HG03280 (cell line): ENCODE measurements around the gene FRMD4A.

Experiments used
- ATAC-seq: cut with Tn5 transposase; IDR thresholded peaks from one replicate; pipeline ENCODE4 v1.9.1; 2021; ENCODE audit warnings: mild to moderate bottlenecking, moderate library complexity; ENCODE audit not compliant: unreplicated experiment

FRMD4A gene

GRCh38 chr10:13699216-13699615, 631.5 kb downstream of the FRMD4A start:
- no peak for ATAC-seq

DNA sequence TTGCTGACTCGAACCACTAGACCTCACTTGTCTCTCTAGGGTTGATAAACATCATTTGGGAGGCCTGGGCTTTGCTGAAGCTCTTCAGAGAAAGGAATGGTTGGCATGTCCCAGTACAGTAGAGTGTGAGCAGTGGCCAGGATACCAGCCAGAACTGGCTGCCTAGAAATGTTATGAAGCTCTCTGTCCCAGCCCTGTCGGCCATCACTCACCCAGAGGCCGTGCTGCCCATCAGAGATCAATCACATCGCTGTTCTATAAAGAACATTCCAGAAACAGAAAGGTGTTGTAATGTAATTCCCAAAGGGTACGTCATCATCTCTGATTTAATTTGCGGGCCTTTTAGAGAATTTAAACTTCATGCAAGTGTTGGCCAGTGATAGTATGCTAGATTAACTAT, 632.5 kb downstream of the FRMD4A start:
- ATAC-seq, result no peak

GRCh38 chr10:13696071-13696470, 634.7 kb downstream of the FRMD4A start:
- no peak for ATAC-seq

DNA sequence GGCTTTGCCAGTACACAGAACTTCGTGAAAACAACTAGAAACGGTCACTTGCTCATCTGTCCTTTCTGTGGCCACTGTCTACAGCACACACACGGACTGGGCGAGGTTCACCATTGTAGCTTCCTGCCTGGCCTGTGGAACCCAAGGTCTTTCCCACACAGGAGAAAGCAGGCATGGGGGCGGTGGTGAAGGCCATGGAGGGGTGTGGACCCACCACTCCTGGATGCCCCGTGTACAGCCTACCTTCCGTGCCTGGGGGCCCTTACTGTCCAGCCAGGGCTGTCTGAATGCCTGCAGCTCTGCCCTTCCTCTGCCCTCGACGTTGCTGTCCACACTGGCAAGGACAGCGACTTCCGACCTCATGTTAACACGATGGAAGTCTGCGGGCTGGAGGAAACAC, 635.1 kb downstream of the FRMD4A start:
- no peak for ATAC-seq

- no peak for ATAC-seq
Observed at GRCh38 chr10:13693783-13694700, 636.7 kb downstream of the FRMD4A start.

DNA sequence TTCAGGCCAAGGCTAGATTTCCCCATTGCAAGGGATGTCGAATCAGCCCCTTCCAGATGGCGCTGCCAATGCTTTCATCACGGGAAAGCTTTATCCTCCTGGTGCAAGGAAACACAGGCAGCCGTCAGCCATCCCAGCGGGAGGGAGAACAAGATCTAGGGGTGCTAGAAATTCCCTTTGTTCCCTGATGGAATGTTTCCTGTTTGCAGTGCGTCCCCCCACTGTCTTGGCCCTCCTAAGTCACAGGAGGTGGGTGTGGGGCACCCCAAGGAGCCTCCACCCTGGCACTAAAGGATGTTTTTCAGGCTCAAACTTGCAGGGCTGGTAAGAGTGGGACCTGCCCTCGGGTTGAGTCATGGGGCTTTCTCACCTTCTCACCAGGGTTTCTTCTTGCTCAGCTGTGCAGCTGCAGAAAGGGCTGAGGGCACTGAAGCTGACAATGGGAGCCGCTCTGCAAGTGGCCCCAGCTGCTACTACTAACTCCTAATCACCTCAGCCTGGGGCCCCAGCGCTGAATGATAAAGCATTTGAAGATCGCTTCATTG, 640.4 kb downstream of the FRMD4A start:
- ATAC-seq, result peak; percentile 83

GRCh38 chr10:13686331-13686752, 644.4 kb downstream of the FRMD4A start:
- no peak for ATAC-seq

DNA sequence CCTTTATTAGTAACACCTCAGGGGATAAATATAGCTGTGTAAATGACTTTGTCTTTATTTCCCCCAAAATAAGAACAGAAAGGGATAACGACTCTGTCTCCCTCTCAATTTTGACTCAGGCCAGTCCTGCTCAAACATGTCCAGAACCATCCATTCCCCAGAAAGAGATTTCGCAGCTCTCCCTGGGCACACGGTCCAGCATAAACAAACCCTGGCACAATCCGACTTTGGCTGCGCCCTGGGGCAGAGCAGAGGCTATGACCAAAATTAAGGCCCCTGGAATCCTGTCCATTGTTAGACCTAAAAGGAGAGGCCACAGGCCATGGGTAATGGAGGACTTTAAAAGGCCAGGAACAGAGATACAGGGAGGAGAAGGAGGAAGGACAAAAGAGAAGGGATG, 644.8 kb downstream of the FRMD4A start:
- ATAC-seq, result no peak

DNA sequence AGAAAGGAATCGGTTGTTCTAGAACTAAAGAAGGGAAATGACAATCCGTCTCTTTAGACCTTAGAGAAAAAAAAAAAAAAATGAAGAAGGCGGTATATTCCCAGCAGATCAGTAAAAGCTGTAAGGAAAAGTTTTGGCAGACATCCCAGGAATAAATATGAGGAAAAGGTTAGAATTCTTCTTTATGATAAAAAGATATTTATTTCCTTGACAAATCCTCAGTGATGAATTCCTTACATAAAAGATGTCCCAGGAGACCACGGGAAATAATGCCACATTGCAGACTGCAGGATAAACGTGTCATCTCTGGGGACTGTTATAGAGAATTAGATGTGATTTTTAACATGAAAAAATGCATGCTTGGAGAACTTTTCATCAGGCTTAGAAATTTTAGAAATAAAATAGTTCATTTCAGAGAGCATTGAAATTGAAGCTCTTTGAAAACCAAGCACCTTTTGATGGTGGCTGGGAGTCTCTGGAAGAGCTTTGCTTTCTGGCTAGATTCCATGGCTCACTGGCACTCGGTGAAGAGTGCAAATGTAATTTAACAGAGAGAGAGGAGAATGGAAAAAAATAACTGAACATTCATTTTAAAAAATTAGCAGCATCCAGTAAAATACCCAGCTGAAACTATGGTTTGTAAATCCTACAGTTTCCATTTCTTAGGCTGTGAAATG, 645.8 kb downstream of the FRMD4A start:
- no peak for ATAC-seq

DNA sequence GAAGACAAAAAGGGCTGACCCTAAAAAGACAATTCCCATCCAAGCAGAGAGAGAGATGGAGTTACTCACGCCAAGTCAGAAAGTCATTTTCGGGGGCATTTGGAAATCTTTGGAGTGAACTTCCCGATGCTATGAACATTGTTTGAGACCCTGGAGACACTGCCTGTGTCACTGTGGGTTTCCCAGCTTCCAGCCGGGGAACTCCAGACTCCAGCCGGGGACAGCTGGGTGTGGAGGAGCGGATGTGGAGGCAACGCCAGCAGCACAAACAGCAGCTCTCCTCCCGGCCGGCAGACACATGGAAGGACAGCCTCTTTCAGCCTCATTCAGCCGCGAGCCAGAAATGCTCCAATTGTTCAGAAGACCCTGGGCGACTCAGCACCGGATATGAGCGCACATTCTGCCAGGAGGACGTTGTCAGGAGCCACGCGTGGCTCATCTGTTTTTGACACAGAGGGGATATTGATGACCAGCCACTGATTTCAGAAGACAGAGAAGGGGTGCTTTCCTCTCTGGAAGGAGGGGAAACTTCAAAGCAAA, 646.4 kb downstream of the FRMD4A start:
- ATAC-seq, result no peak

- no peak for ATAC-seq
Observed at GRCh38 chr10:13683017-13683416, 647.7 kb downstream of the FRMD4A start.

DNA sequence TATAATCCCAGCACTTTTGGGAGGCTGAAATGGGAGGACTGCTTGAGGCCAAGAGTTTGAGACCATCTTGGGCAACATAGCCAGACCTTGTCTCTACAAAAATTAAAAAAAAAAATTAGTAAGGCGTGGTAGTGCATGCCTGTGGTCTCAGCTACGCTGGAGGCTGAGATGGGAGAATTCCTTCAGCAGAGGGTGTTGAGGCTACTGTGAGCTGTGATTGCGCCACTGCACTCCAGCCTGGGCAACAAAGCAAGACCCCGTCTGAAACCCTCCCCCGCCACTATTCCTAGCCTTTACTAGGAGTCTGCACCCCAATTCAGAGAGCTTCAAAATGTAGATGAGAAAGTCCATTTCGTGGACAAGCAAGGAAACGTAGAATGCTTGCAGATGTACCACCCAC, 648.8 kb downstream of the FRMD4A start:
- no peak for ATAC-seq

- ATAC-seq, result no peak
Observed at GRCh38 chr10:13681528-13681927, 649.2 kb downstream of the FRMD4A start.

DNA sequence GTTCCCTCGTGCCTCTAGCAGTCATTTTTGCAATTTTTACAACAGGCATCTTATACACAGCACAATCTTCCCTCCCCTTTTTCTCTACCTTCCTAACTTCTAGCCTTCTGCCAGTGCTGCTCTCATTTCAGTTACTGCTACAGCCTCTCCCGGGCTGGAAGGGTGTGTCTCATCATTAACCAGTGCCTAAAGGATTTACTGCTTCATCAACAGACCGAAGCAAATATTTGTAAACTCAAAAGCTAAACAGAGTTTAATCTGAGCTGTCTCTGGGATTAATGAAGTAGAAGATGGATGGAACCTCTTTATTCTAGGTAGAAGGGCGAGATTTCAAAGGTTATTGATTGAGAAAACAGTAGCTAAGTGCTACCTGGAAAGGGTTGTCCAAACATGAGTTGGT, 649.6 kb downstream of the FRMD4A start:
- no peak for ATAC-seq

DNA sequence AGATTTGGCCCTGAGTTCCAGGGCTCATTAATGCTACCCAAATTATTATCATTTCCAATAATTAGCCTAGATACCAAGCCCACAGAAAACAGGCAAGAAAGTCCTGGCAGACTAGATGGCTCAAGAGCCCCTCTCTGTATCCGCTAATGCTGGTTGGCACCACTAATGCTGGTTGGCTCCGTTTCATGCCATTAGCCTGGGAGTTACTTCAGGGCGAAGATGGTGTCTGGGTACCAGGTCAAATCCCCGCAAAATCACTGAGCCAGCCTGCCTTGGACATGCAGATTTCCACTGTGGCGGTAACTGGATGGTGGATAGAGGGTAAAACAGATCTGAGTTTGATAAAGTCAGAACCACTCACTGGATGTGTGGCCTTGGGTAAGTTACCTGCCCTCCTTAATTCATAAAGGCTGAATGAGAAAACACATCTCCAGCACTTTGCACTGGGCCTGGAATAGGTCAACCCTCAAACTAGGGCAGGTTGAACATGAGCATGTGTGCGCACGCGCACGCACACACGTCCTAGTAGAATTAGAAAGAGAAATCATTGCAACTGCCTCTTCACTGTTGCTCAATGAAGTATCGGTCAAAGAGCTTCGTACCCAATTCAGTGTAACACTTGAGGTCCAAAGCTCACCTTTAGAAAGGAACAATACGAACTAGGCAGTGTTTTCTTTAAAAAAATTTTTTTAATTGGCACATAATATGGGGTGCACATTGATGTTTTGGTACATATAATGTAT, 652.5 kb downstream of the FRMD4A start:
- ATAC-seq, result no peak

DNA sequence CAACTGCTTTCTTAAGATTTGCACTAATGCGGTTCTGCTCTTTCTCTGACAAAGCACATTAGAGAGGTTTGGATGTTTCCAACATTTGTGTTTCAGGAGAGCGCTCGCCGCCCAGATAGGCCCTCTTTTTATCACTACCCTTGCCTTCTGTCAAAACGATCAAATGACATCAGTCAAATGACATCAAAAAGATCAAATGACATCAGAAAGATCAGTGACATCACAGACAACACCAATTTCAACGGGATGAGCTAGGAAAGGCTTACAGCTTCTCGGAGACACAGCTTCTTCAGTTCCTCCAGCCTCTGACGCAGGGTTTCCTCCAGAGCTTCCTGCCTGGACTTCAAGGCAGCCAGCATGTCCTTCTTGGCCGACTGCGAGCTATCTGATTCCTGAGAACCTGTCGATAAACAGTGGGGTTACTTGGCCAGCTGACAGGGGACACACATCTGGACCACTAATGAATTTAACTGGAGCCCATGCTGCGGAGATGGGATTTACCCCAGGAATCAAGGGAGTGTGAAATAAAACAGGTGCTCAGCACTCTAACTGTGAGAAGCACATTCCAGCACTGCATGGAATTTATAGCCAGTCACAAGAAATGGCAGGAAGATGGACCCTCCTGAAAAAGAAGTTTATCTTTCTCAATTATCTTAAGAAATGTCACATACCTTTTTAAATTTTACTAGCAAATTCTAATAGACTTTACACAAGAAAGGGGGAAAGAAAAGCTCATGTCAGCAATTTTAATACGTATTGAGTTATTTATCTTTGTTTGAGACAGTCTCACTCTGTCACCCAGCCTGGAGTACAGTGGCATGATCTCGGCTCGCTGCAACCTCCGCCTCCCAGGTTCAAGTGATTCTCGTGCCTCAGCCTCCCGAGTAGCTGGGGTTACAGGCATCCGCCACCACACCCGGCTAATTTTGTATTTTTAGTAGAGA, 655.8 kb downstream of the FRMD4A start:
- no peak for ATAC-seq

DNA sequence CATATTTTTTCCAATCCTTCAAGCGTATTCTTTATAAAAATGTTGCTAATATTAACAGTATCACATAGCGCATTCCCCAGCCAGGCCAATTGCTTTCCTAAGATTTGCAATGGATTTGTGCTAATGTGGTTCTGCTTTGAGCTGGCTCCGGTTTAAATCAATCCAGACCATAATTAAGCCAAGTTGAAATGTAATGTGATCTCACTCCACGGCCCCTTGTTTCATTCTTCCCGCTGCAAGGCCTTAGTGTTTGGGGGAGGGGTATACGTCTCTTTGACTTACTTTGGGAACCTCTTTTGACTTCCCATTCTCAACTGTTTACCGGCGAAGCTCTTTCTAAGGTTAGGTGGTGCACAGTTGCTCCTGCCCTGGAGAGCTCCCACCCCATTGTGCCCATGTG, 657.6 kb downstream of the FRMD4A start:
- no peak for ATAC-seq

DNA sequence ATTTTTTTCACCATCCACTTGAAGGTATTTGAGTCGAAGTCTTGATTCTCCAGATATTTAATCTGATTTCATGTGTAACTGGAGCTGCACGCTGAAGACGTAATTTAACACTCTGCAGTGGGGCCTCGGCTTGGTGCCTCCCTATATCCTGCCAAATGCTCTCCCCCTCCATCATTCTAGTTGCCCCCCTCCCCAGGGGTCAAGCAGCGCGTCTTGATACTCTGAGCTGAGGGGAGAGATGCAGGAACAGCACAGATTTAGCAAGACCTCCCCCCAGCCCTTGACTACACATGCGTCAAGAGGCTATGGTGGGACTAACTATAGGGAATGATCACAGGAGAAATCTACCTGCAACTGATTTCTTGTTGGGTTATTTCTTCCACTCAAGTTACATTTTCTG, 658.2 kb downstream of the FRMD4A start:
- no peak for ATAC-seq

DNA sequence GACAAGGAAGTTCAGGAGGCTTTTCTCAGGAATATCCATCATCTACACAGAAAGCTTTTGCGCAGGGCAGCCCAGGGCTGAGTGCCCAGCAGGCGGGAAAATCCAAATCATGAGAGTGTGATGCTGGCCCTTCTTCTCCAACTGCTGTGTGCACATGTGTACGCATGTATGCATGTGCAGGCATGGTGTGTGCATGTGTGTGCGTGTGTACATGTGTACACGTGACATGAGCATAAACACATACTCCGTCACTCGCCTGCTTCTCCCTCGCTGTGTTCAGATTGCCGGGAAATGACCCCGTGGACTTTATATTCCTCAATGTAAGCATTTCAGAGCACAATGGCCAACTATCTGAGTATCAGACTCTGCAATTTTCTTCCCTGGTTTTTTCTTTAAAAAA, 658.8 kb downstream of the FRMD4A start:
- no peak for ATAC-seq

GRCh38 chr10:13670311-13670710, 660.4 kb downstream of the FRMD4A start:
- ATAC-seq, result no peak
